ENCODE results near the gene TMEM88.

The TMEM88 gene

DNA sequence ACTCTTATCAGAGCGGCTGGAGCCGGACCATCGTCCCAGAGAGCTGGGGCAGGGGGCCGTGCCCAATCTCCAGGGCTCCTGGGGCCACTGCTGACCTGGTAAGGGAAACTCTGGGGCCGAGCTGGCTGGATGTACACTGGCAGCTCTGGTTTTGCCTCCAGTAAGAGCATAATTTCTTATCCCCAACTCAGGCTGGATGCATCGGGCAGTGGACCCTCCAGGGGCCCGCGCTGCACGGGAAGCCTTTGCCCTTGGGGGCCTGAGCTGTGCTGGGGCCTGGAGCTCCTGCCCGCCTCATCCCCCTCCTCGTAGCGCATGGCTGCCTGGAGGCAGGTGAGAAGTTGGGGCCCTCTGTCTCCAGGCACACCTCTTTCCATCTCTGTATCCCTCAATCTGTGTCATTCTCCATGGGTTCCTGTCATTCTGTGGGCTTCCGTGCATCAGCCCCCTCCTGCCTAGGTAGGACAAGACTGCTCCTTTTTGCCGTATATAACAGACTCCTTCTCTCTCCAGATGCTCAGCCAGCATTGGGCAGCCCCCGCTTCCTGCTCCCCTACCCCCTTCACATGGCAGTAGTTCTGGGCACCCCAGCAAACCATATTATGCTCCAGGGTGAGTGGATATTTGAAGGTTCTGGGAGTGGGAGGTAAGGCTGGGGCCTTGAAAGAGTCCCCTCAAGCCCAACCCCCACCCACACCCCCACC lies 9.4 kb upstream of the TMEM88 start:
- DNase-seq, result no peak

DNA sequence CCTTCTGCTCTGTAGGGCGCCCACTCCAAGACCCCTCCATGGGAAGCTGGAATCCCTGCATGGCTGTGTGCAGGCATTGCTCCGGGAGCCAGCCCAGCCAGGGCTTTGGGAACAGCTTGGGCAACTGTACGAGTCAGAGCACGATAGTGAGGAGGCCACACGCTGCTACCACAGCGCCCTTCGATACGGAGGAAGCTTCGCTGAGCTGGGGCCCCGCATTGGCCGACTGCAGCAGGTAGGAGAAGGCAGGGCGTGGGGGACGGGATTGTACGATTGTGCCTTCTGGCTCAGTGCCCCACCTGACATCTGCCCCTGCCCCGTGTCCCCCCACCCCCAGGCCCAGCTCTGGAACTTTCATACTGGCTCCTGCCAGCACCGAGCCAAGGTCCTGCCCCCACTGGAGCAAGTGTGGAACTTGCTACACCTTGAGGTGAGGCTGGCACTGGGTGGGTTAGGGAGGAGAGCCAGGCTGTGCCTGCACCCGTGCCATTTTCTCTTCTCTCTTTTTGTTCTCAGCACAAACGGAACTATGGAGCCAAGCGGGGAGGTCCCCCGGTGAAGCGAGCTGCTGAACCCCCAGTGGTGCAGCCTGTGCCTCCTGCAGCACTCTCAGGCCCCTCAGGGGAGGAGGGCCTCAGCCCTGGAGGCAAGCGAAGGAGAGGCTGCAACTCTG lies 8.7 kb upstream of the TMEM88 start:
- no peak for DNase-seq

DNA sequence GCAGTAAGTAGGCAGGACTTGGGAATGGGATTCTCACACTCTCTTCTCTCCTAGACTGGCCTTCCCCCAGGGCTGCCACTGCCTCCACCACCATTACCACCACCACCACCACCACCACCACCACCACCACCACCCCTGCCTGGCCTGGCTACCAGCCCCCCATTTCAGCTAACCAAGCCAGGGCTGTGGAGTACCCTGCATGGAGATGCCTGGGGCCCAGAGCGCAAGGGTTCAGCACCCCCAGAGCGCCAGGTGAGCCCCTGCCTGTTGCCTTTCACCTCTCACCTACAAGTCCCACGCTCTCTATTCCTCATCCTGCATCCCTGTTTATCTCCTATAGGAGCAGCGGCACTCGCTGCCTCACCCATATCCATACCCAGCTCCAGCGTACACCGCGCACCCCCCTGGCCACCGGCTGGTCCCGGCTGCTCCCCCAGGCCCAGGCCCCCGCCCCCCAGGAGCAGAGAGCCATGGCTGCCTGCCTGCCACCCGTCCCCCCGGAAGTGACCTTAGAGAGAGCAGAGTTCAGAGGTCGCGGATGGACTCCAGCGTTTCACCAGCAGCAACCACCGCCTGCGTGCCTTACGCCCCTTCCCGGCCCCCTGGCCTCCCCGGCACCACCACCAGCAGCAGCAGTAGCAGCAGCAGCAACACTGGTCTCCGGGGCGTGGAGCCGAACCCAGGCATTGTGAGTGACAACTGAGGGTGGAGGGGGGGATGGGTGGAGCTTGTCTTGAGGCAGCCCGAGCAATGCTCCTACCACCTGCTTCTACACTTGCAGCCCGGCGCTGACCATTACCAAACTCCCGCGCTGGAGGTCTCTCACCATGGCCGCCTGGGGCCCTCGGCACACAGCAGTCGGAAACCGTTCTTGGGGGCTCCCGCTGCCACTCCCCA lies 7.9 kb upstream of the TMEM88 start:
- no peak for DNase-seq

DNA sequence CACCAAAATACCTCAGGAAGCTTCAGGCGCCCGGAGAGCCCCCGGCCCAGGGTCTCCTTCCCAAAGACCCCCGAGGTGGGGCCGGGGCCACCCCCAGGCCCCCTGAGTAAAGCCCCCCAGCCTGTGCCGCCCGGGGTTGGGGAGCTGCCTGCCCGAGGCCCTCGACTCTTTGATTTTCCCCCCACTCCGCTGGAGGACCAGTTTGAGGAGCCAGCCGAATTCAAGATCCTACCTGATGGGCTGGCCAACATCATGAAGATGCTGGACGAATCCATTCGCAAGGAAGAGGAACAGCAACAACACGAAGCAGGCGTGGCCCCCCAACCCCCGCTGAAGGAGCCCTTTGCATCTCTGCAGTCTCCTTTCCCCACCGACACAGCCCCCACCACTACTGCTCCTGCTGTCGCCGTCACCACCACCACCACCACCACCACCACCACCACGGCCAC lies 6.7 kb upstream of the TMEM88 start:
- DNase-seq, result no peak

DNA sequence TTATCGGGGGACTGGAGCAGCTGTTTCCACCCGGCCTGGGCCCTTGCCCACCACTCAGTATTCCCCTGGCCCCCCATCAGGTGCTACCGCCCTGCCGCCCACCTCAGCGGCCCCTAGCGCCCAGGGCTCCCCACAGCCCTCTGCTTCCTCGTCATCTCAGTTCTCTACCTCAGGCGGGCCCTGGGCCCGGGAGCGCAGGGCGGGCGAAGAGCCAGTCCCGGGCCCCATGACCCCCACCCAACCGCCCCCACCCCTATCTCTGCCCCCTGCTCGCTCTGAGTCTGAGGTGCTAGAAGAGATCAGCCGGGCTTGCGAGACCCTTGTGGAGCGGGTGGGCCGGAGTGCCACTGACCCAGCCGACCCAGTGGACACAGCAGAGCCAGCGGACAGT lies 6.1 kb upstream of the TMEM88 start:
- no peak for DNase-seq

DNA sequence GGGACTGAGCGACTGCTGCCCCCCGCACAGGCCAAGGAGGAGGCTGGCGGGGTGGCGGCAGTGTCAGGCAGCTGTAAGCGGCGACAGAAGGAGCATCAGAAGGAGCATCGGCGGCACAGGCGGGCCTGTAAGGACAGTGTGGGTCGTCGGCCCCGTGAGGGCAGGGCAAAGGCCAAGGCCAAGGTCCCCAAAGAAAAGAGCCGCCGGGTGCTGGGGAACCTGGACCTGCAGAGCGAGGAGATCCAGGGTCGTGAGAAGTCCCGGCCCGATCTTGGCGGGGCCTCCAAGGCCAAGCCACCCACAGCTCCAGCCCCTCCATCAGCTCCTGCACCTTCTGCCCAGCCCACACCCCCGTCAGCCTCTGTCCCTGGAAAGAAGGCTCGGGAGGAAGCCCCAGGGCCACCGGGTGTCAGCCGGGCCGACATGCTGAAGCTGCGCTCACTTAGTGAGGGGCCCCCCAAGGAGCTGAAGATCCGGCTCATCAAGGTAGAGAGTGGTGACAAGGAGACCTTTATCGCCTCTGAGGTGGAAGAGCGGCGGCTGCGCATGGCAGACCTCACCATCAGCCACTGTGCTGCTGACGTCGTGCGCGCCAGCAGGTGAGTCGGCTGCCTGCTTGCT lies 5.6 kb upstream of the TMEM88 start:
- no peak for DNase-seq

DNA sequence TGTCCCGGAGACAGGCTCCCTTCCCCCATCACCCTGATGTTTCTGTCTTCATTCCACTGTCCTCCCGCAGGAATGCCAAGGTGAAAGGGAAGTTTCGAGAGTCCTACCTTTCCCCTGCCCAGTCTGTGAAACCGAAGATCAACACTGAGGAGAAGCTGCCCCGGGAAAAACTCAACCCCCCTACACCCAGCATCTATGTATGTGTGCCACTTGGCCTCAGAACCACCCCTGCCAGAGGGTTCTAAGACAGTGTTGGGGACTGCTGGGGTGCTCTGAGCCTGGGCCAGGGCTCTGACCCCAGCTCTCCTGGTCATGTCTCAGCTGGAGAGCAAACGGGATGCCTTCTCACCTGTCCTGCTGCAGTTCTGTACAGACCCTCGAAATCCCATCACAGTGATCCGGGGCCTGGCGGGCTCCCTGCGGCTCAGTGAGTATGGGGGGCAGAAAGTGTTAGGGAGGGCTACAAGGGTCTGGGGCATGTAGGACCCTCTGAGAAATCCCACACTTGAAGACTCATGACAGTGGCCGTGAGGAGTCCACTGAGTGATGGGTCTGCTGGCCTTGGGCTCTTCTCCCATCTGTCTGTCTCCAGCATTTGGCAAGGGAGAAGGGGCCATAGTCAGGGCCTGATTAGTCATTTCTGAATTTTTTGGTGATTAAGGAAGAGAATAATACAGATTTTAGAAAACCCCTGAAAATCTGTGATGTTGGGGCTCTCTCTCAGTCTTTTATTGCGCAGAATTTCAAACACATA lies 4.9 kb upstream of the TMEM88 start:
- no peak for DNase-seq

DNA sequence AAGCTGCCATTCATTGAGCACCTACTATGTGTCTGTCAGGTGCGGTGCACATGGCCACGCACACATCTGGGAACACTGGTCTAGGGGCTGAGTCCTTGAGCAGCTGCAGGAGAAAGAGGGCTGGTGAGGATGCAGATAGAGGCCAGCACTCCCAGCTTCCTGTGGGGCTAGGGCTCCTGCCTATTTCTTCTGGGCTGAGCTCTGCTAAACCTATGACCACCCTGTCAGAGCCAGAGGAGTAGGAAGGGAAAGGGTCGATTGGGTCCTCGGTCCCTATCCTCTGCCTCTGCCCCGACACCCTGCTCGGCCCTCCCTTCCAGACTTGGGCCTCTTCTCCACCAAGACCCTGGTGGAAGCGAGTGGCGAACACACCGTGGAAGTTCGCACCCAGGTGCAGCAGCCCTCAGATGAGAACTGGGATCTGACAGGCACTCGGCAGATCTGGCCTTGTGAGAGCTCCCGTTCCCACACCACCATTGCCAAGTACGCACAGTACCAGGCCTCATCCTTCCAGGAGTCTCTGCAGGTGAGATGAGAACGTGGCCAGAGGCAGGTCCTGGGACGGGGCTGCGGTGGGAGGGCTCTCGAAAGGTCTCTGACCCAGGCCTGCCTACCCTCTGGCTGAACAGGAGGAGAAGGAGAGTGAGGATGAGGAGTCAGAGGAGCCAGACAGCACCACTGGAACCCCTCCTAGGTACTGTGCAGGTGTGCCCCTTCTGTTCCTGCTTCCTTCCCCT lies 4.0 kb upstream of the TMEM88 start:
- peak; percentile 13 for DNase-seq

DNA sequence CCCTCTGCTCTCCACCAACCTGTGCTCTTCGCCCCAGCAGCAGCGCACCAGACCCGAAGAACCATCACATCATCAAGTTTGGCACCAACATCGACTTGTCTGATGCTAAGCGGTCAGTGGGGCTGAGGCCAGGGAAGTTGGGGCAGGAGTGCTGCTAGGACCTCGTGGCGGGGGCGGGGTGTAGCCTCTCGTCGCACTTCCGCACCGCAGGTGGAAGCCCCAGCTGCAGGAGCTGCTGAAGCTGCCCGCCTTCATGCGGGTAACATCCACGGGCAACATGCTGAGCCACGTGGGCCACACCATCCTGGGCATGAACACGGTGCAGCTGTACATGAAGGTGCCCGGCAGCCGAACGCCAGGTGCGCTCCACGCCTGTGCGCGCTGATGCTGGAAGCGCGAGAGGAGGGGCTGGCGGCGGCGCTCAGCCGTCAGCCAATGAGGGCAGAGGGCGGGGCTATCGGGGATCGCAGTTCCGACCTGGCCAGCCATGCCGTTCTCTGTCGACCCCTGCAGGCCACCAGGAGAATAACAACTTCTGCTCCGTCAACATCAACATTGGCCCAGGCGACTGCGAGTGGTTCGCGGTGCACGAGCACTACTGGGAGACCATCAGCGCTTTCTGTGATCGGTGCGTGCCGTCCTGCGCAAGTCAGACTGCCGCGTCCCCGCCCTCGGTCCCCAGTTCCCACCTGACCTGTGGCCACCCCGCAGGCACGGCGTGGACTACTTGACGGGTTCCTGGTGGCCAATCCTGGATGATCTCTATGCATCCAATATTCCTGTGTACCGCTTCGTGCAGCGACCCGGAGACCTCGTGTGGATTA lies 3.2 kb upstream of the TMEM88 start:
- peak; percentile 95 for DNase-seq

DNA sequence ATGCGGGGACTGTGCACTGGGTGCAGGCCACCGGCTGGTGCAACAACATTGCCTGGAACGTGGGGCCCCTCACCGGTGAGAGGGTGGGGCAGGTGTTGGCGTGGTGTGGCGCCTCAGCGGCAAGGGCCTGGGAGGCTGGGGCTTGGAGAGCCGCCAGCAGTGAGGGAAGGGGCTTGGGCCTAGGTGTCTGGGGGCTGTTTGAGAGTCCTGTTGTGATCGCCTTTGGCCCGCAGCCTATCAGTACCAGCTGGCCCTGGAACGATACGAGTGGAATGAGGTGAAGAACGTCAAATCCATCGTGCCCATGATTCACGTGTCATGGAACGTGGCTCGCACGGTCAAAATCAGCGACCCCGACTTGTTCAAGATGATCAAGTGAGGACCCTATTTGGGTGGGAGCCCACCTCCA lies 2.6 kb upstream of the TMEM88 start:
- peak; percentile 14 for DNase-seq

DNA sequence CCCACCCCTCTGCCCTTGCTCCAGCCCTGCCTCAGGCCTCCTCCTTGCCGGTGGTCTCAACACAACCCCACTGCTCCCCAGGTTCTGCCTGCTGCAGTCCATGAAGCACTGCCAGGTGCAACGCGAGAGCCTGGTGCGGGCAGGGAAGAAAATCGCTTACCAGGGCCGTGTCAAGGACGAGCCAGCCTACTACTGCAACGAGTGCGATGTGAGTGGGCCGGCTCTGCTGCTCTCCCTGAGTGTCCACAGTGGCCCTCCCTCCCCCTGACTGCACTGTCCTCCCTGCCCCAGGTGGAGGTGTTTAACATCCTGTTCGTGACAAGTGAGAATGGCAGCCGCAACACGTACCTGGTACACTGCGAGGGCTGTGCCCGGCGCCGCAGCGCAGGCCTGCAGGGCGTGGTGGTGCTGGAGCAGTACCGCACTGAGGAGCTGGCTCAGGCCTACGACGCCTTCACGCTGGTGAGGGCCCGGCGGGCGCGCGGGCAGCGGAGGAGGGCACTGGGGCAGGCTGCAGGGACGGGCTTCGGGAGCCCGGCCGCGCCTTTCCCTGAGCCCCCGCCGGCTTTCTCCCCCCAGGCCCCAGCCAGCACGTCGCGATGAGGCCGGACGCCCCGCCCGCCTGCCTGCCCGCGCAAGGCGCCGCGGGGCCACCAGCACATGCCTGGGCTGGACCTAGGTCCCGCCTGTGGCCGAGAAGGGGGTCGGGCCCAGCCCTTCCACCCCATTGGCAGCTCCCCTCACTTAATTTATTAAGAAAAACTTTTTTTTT lies 1.8 kb upstream of the TMEM88 start:
- DNase-seq, result no peak

DNA sequence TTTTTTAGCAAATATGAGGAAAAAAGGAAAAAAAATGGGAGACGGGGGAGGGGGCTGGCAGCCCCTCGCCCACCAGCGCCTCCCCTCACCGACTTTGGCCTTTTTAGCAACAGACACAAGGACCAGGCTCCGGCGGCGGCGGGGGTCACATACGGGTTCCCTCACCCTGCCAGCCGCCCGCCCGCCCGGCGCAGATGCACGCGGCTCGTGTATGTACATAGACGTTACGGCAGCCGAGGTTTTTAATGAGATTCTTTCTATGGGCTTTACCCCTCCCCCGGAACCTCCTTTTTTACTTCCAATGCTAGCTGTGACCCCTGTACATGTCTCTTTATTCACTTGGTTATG lies 1.2 kb upstream of the TMEM88 start:
- peak; percentile 18 for DNase-seq

DNA sequence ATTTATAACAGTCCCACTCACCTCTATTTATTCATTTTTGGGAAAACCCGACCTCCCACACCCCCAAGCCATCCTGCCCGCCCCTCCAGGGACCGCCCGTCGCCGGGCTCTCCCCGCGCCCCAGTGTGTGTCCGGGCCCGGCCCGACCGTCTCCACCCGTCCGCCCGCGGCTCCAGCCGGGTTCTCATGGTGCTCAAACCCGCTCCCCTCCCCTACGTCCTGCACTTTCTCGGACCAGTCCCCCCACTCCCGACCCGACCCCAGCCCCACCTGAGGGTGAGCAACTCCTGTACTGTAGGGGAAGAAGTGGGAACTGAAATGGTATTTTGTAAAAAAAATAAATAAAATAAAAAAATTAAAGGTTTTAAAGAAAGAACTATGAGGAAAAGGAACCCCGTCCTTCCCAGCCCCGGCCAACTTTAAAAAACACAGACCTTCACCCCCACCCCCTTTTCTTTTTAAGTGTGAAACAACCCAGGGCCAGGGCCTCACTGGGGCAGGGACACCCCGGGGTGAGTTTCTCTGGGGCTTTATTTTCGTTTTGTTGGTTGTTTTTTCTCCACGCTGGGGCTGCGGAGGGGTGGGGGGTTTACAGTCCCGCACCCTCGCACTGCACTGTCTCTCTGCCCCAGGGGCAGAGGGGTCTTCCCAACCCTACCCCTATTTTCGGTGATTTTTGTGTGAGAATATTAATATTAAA lies 638 bp upstream of the TMEM88 start:
- peak; percentile 20 for DNase-seq

DNA sequence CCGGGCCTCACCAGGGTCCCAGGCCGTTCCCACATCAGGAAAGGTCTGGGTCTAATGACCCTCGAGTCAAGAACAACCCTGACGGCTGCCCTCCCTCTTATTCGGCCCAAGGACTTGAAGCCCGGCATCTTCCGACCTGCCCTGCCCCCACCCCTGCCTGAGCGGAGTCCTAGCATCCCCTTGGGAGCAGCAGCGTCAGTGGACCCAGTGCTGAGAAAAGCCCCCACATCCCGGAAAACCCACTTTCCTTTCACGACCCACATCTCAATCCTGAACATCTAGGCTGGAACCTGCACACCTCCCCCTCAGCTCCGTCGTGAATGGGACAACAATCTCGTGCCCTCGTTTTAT lies 769 bp downstream of the TMEM88 start:
- no peak for DNase-seq

DNA sequence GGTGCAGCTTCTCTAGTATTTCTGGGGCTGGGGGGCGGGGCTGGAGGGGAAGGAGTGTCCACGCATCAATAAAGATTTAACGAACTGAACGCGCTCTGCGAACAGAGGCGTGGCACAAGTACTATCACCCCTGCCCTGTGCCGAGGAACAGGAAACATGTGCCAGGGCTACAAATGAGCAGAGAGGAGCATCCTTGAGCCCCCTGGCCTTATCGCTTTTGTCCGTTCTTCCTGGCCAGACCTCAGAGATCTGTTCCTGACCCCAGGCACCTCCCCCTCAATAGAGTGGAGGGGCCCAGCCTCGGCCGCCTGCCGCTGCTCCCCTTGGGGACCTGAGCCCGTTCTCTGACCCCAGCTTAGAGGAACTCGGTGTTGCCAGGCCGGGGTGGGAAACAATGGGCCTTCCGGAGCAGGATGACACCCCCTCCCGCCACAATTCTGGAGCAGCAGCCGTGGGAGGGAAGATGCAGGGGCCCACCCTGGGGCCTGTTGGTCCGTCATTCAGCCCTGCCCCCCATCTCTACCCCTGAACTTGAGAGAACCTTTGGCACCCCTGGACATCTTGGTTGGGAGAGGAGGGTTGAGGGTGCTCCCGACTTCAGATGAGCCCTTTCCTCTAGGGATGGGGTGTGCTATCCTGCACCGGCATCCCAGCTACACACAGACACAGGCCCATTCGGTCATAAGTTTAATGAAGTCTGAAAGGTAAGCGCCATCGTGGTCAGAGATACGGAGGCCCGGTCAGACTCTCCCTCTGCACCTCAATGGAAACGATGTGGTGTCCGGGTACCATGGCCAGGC lies 1.3 kb downstream of the TMEM88 start:
- DNase-seq, result peak; percentile 21

DNA sequence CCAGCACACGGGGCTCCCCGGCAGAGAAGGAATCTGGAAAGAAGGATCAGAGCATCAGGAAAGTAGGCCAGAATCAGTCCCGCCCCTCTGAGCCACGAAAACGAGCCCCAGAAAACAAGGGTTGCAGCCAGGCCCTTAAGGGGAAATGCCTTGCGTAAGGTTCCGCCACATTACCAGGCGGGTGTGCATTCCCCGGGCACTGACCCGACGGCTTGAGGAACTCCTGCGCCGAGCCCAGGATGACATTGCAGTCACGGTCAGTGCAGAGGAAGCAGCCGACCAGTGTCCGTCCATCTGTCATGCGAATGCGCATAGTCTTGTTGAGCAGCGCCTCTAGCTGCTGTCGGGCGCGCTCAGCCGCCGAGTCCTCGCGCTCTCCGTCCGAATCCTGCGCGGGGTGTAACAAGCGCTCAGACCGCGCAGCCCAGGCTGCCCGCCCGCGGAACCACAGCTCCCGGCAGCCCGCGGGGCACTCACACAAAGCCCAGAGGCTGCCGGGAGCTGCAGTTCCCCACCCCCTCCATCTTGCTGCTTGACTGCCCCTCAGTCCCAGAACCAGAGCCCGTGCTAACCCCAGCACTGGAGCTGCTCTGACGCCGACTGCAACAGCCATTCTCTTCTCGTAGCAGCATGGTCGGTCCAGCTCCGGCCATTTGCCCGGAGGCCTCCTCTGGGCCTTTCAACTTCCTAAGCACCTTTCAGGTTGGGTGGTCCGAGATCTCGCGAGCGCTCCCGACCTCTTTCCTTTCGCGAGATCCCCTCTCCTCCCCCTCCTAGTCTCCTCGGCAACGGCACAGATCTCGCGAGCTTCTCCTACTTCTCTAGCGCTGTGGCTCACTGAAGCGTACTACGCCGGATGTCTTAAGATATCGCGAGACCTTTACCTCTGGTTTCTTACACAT lies 2.2 kb downstream of the TMEM88 start, which contains the start of gene NAA38:
Gene NAA38, minus strand, starts transcription at position 749 of the 902 bp plus-strand sequence. Its CDS starts 96 bp downstream, at position 653.
- DNase-seq, result peak; percentile 87
